ENCODE measurements around the gene SSR4.

GRCh38 chrX:153844509-153845082 lies 50.1 kb downstream of the SSR4 start:
- TF ChIP-seq REST (IDR thresholded peaks at IDR 0.05; ENCODE audit: low read depth, low read length) (no peak), CTCF (IDR thresholded peaks at IDR 0.05 in 2 of 3, conservative IDR thresholded peaks at IDR 0.05 in 1 of 3; ENCODE audit: control insufficient read depth in 2 of 3, extremely low read depth in 1 of 3, insufficient read depth in 1 of 3, low read depth in 3 of 3, low read length in 3 of 3) (no peak)

All from GM12878 (cell line).